Endothelial cell of umbilical vein (primary cell): ENCODE data around the gene ADAMTS19. TPM values are rescaled to one million over a fixed set of nuclear protein-coding genes. Genes with fewer than 3 reads are reported as not detected.

Source experiments
- BruUV-seq: library from RNA; stranded (reverse); fragments of 400-500 nt; replicated peaks from 2 replicates; lab custom pipeline; 2021; lab: Mats Ljungman, UMichigan
- CTCF ChIA-PET: fragments of 300-600, 350-600 bp; sonication (Branson Sonifier 250); formaldehyde crosslinking; loops from one replicate; lab custom pipeline; 2021; ENCODE audit warnings: antibody characterized with exemption, inconsistent platforms; lab: Charles Lee
- POLR2A ChIA-PET: fragments of 300-600, 350-600 bp; sonication (Branson Sonifier 250); formaldehyde crosslinking; loops from one replicate; lab custom pipeline; 2021; ENCODE audit warnings: antibody characterized with exemption, inconsistent platforms; lab: Charles Lee
- DNase-seq: peaks from one replicate; pipeline ENCODE4 v3.0.0-alpha.2; 2011; ENCODE audit warnings: low read depth, low spot score
- FAIRE-seq: peaks from 2 replicates; lab custom pipeline; 2011; peaks lifted over from hg19 to GRCh38; lab: Jason Lieb, UNC
- H2AFZ ChIP-seq: 2 replicates; pipeline ENCODE4 v1.6.0; 2012; ENCODE audit warnings: low read depth, low read length, control low read depth, inconsistent platforms
- H3K27ac ChIP-seq: 2 replicates; pipeline ENCODE4 v1.5.1; 2011; ENCODE audit warnings: low read depth, mild to moderate bottlenecking, control low read depth, low read length, moderate library complexity; ENCODE audit not compliant: insufficient read depth
- H3K27me3 ChIP-seq, 2 experiments: 2 replicates each; pipeline versions ENCODE4 v1.6.0 to v1.6.1; 2011; ENCODE audit warnings: low read length in 2 of 2, mixed read lengths in 1 of 2; ENCODE audit not compliant: control insufficient read depth in 2 of 2, insufficient read depth in 2 of 2
- H3K36me3 ChIP-seq, 2 experiments: 2 replicates in 1 of 2; 3 replicates in 1 of 2; pipeline ENCODE4 v1.5.1; 2011; ENCODE audit warnings: low read length in 2 of 2, mild to moderate bottlenecking in 1 of 2, moderate library complexity in 1 of 2; ENCODE audit not compliant: control insufficient read depth in 2 of 2, insufficient read depth in 2 of 2; ENCODE audit errors: extremely low read depth in 1 of 2
- H3K4me1 ChIP-seq: 3 replicates; pipeline ENCODE4 v1.5.1; 2011; ENCODE audit warnings: mild to moderate bottlenecking, low read length; ENCODE audit not compliant: control insufficient read depth, insufficient read depth; ENCODE audit errors: extremely low read depth
- H3K4me2 ChIP-seq: 2 replicates; pipeline ENCODE4 v1.6.1; 2011; ENCODE audit warnings: low read length, control low read depth, mixed read lengths; ENCODE audit not compliant: insufficient read depth
- H3K4me3 ChIP-seq, 3 experiments: fragments of 200-600 bp in 1 of 3; sonication (generic), shearing (Covaris generic) in 1 of 3; replicated peaks in 1 of 3; 2 replicates each; pipeline ENCODE4 v1.5.1; 2011 to 2016; ENCODE audit warnings: control low read depth in 3 of 3, low read length in 3 of 3, mild to moderate bottlenecking in 2 of 3, inconsistent platforms in 1 of 3, low read depth in 1 of 3, moderate library complexity in 1 of 3; ENCODE audit not compliant: insufficient read depth in 1 of 3
- H3K79me2 ChIP-seq: 2 replicates; pipeline ENCODE4 v1.6.0; 2012; ENCODE audit warnings: low read length, inconsistent platforms; ENCODE audit not compliant: control insufficient read depth, insufficient read depth
- H3K9ac ChIP-seq: replicated peaks from 2 replicates; pipeline ENCODE3; 2011; ENCODE audit warnings: low read length, control low read depth; ENCODE audit not compliant: insufficient read depth; ENCODE audit errors: extremely low read depth
- H3K9me1 ChIP-seq: replicated peaks from 3 replicates; pipeline ENCODE4 v1.6.0; 2011; ENCODE audit warnings: mild to moderate bottlenecking, low read length; ENCODE audit not compliant: control insufficient read depth, insufficient read depth; ENCODE audit errors: extremely low read depth
- H3K9me3 ChIP-seq: replicated peaks from 2 replicates; pipeline ENCODE4 v1.5.1; 2012; ENCODE audit warnings: low read length, inconsistent platforms; ENCODE audit not compliant: control insufficient read depth, insufficient read depth
- H4K20me1 ChIP-seq: replicated peaks from 2 replicates; pipeline ENCODE3; 2011; ENCODE audit warnings: mild to moderate bottlenecking, low read length; ENCODE audit not compliant: control insufficient read depth, insufficient read depth; ENCODE audit errors: extremely low read depth
- EZH2 ChIP-seq: IDR thresholded peaks from 2 replicates; pipeline ENCODE4 v1.6.1; 2012; ENCODE audit warnings: borderline replicate concordance, low read depth, mild to moderate bottlenecking, moderate library complexity, low read length, inconsistent platforms; ENCODE audit not compliant: severe bottlenecking
- FOS ChIP-seq: IDR thresholded peaks from 2 replicates; pipeline ENCODE4 v1.6.1; 2011; ENCODE audit warnings: mild to moderate bottlenecking, low read length, moderate library complexity, borderline replicate concordance; ENCODE audit not compliant: insufficient read depth
- GATA2 ChIP-seq: IDR thresholded peaks from 2 replicates; pipeline ENCODE4 v1.7.0; 2011; ENCODE audit warnings: low read depth, mild to moderate bottlenecking, moderate library complexity, mixed read lengths, low read length; ENCODE audit not compliant: insufficient read length, insufficient read depth
- JUN ChIP-seq: IDR thresholded peaks from 2 replicates; pipeline ENCODE4 v1.6.1; 2011; ENCODE audit warnings: borderline replicate concordance, low read depth; ENCODE audit not compliant: insufficient read length, insufficient read depth
- MYC ChIP-seq: IDR thresholded peaks from one replicate; pipeline ENCODE4 v1.6.1; 2011; ENCODE audit warnings: mild to moderate bottlenecking, low read depth, low read length
- POLR2A ChIP-seq: IDR thresholded peaks from 2 replicates; pipeline ENCODE4 v1.6.1; 2012; ENCODE audit warnings: low read depth, mild to moderate bottlenecking, control low read depth, low read length
- POLR2AphosphoS5 ChIP-seq: IDR thresholded peaks from 2 replicates; pipeline ENCODE4 v1.6.1; 2012; ENCODE audit warnings: low read depth, mild to moderate bottlenecking, control low read depth, low read length, moderate library complexity; ENCODE audit not compliant: insufficient read depth
- dilution Hi-C: fragments of 300-500 bp; cut with MboI; formaldehyde crosslinking; loops from one replicate; pipeline ENCODE4 v1.15.0; 2019; ENCODE audit warnings: low sequenced_read_pairs; ENCODE audit not compliant: extremely low pct_ligation_motif_present
- intact Hi-C: fragments of 100-400 bp; cut with micrococcal nuclease; formaldehyde crosslinking; loops from one replicate; pipeline ENCODE4 v1.10.0; 2022
- polyA plus RNA-seq, 4 experiments: library from polyadenylated mRNA; depleted of rRNA in 3 of 4; stranded (reverse) in 3 of 4; unstranded in 1 of 4; fragments of >200 nt; gene quantifications; 2 replicates each; pipeline versions ENCODE4 v1.2.1 to v1.2.3, GENCODE V29; 2011 to 2012; ENCODE audit warnings: missing spikeins in 1 of 4
- total RNA-seq: library from RNA; stranded (reverse); gene quantifications from 2 replicates; pipeline ENCODE4 v1.2.3, GENCODE V29; 2021
- TF ChIP-seq, protein P1 (sequence below), 2 donors: IDR thresholded peaks; 1 replicate in 1 of 2; 2 replicates in 1 of 2; pipeline ENCODE4 v1.5.1; 2011; ENCODE audit warnings: low read length in 2 of 2, mild to moderate bottlenecking in 2 of 2, moderate library complexity in 2 of 2, control low read depth in 1 of 2, inconsistent platforms in 1 of 2, low read depth in 1 of 2; ENCODE audit not compliant: insufficient read depth in 1 of 2; ENCODE audit errors: extremely low read depth in 1 of 2
- TF ChIP-seq, protein P2 (sequence below): IDR thresholded peaks from 2 replicates; pipeline ENCODE4 v1.6.1; 2011; ENCODE audit not compliant: insufficient read depth, insufficient read length

Gene ADAMTS19
- total and polyA plus RNA-seq, 2 donors (not counting 3 experiments of a cell fraction or from before 2014, with no cell fraction given), result not detected

DNA sequence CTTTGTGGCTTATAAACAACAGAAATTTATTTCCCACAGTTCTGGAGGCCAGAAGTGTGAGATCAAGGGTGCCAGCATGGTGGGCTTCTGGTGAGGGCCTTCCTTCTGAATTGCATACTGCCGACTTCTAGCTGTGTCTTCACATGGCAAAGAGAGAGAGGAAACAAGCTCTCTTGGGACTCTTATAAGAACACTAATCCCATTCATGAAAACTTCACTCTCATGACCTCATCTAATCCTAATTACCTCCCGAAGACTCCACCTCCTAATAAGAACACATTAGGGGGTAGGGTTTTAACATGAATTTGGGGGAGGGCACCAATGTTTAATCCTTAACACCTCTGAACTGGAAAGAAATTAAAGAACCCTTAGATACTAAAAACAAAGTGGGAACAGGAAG lies 211.9 kb downstream of the ADAMTS19 start:
- H3K9me3 ChIP-seq, result no peaks in the 10 kb centered on the region
- FAIRE-seq (peak; percentile 44), DNase-seq (no peak)
- no peaks in the 10 kb centered on the region for H3K36me3 ChIP-seq
- peak overlapping the region; percentile 85 for H3K4me2 ChIP-seq
- H3K9me1 ChIP-seq, result no peaks in the 10 kb centered on the region
- no peaks in the 10 kb centered on the region for H4K20me1 ChIP-seq
- H3K27me3 ChIP-seq, result no peaks in the 10 kb centered on the region
- ChIA-PET CTCF (interaction anchor here (0.9 to 1.3 kb wide), 3 partner anchors 10 to 101 kb away, joined by 3 to 5 read pairs (median 4); no protein-coding TSS in a partner anchor), POLR2A (no interaction called here)
- H3K27ac ChIP-seq, result no peak overlapping the region
- H3K9ac ChIP-seq, result no peak overlapping the region
- no peak overlapping the region for H3K4me3 ChIP-seq
- no peak overlapping the region for H2AFZ ChIP-seq
- H3K79me2 ChIP-seq, result no peaks in the 10 kb centered on the region
- BruUV-seq, result no TSS peak
- intact Hi-C loops, result no loop called here
- dilution Hi-C loops, result no loop called here
- TF ChIP-seq GATA2, result no peak
- TF ChIP-seq POLR2AphosphoS5, result no peak
- TF ChIP-seq JUN, result no peak
- TF ChIP-seq POLR2A, result no peak
- TF ChIP-seq, protein P1, sequence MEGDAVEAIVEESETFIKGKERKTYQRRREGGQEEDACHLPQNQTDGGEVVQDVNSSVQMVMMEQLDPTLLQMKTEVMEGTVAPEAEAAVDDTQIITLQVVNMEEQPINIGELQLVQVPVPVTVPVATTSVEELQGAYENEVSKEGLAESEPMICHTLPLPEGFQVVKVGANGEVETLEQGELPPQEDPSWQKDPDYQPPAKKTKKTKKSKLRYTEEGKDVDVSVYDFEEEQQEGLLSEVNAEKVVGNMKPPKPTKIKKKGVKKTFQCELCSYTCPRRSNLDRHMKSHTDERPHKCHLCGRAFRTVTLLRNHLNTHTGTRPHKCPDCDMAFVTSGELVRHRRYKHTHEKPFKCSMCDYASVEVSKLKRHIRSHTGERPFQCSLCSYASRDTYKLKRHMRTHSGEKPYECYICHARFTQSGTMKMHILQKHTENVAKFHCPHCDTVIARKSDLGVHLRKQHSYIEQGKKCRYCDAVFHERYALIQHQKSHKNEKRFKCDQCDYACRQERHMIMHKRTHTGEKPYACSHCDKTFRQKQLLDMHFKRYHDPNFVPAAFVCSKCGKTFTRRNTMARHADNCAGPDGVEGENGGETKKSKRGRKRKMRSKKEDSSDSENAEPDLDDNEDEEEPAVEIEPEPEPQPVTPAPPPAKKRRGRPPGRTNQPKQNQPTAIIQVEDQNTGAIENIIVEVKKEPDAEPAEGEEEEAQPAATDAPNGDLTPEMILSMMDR (IDR thresholded peaks at IDR 0.05; ENCODE audit: extremely low read depth in 1 of 2, insufficient read depth in 1 of 2, low read depth in 1 of 2, low read length in 2 of 2), result no peak
- TF ChIP-seq, protein P2, sequence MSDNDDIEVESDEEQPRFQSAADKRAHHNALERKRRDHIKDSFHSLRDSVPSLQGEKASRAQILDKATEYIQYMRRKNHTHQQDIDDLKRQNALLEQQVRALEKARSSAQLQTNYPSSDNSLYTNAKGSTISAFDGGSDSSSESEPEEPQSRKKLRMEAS, result no peak
- no peak for TF ChIP-seq EZH2
- no peak for TF ChIP-seq FOS
- no peak for TF ChIP-seq MYC
- peaks cover 23% of the 10 kb centered on the region for H3K4me1 ChIP-seq
